ENCODE measurements around the gene MED13L. TPM values are rescaled to one million over a fixed set of nuclear protein-coding genes. Genes with fewer than 3 reads are reported as not detected.

The MED13L gene
- total RNA-seq, 4 donors from 2014 or later: 153 to 251 (median 194) TPM

- no peak for DNase-seq (ENCODE audit: low spot score)
Observed at GRCh38 chr12:116226026-116226425, 51.5 kb downstream of the MED13L start.

GRCh38 chr12:116222358-116222757 lies 55.1 kb downstream of the MED13L start:
- DNase-seq (ENCODE audit: low spot score) (peak; percentile 63), ATAC-seq (ENCODE audit: low FRiP score) (peak; percentile 67)

More at GRCh38 chr12:116226026-116226425, 51.5 kb downstream of the MED13L start:
- TF ChIP-seq CTCF (IDR thresholded peaks at IDR 0.05): no peak
- ATAC-seq (ENCODE audit: low FRiP score): no peak

GRCh38 chr12:116220756-116221155 lies 56.7 kb downstream of the MED13L start:
- TF ChIP-seq CTCF (IDR thresholded peaks at IDR 0.05): no peak
- no peak for ATAC-seq (ENCODE audit: low FRiP score)
- DNase-seq (ENCODE audit: low spot score): no peak

More at GRCh38 chr12:116222358-116222757, 55.1 kb downstream of the MED13L start:
- no peak for TF ChIP-seq CTCF (IDR thresholded peaks at IDR 0.05)

- peak; percentile 68 for ATAC-seq (ENCODE audit: low FRiP score)
- no peak for DNase-seq (ENCODE audit: low spot score)
- TF ChIP-seq CTCF (IDR thresholded peaks at IDR 0.05): no peak
Observed at GRCh38 chr12:116217045-116217735, 60.3 kb downstream of the MED13L start.

- TF ChIP-seq CTCF (IDR thresholded peaks at IDR 0.05): no peak
- ATAC-seq (ENCODE audit: low FRiP score) (no peak), DNase-seq (ENCODE audit: low spot score) (no peak)
Observed at GRCh38 chr12:116216022-116216756, 61.3 kb downstream of the MED13L start.

- no peak for ATAC-seq (ENCODE audit: low FRiP score)
- TF ChIP-seq CTCF (IDR thresholded peaks at IDR 0.05): no peak
- no peak for DNase-seq (ENCODE audit: low spot score)
Observed at GRCh38 chr12:116215023-116215422, 62.5 kb downstream of the MED13L start.

Data from omental fat pad (tissue), 4 donors.